K562 (cell line): Measurements from ENCODE around the gene MSI1. TPM values are rescaled to one million over a fixed set of nuclear protein-coding genes. Genes with fewer than 3 reads are reported as not detected.

Experiments used
- ATAC-seq: fragments of 200-7000 bp; cut with Tn5 transposase; 3 replicates; pipeline ENCODE4 v1.9.1; 2020; ENCODE audit warnings: moderate library complexity
- BruUV-seq: library from RNA; stranded (reverse); fragments of 400-500 nt; replicated peaks from 2 replicates; lab custom pipeline; 2021; lab: Mats Ljungman, UMichigan
- CTCF ChIA-PET: fragments of 300-600 bp; formaldehyde crosslinking; extraction: SDS; loops from one replicate; lab custom pipeline; 2021; ENCODE audit warnings: low intra/inter-chr PET ratio; lab: Yijun Ruan, JAX
- POLR2A ChIA-PET: fragments of 300-600, 350-650 bp; sonication (Branson Sonifier 250); formaldehyde crosslinking; extraction: SDS; loops from one replicate; lab custom pipeline; 2021; ENCODE audit warnings: antibody characterized with exemption, inconsistent platforms; lab: Yijun Ruan, JAX
- DNase-seq, 4 experiments: peaks; one replicate each; pipeline versions ENCODE4 v3.0.0 to v3.0.0-alpha.2; 2011 to 2018; ENCODE audit warnings: low spot score in 3 of 4, mixed read lengths in 3 of 4; ENCODE audit errors: extremely low read depth in 1 of 4
- FAIRE-seq: peaks from 2 replicates; lab custom pipeline; 2011; peaks lifted over from hg19 to GRCh38; lab: Jason Lieb, UNC
- H2AFZ ChIP-seq: 2 replicates; pipeline ENCODE4 v1.6.0; 2011; ENCODE audit warnings: low read depth, low read length, control low read depth, inconsistent platforms
- H3K27ac ChIP-seq: fragments of 200-600 bp; 3 replicates; pipeline ENCODE4 v1.8.0; 2011; ENCODE audit warnings: low read depth, mild to moderate bottlenecking, control low read depth, inconsistent platforms, low read length, moderate library complexity, mixed read lengths; ENCODE audit errors: extremely low read depth
- H3K27me3 ChIP-seq, 2 experiments: fragments of 300-600 bp in 1 of 2; 2 replicates in 1 of 2; 3 replicates in 1 of 2; pipeline versions ENCODE4 v1.6.0 to v1.8.0; 2011; ENCODE audit warnings: inconsistent platforms in 2 of 2, low read length in 2 of 2, mild to moderate bottlenecking in 1 of 2, mixed read lengths in 1 of 2, moderate library complexity in 1 of 2; ENCODE audit not compliant: control insufficient read depth in 2 of 2, insufficient read depth in 2 of 2
- H3K36me3 ChIP-seq: fragments of 300-600 bp; 3 replicates; pipeline ENCODE4 v1.8.0; 2011; ENCODE audit warnings: mild to moderate bottlenecking, low read length, inconsistent platforms; ENCODE audit not compliant: control insufficient read depth, insufficient read depth
- H3K4me1 ChIP-seq, 2 experiments: fragments of 200-600 bp in 1 of 2; replicated peaks in 1 of 2; 2 replicates in 1 of 2; 3 replicates in 1 of 2; pipeline versions ENCODE4 v1.5.1 to v1.8.0; 2011; ENCODE audit warnings: inconsistent platforms in 2 of 2, low read length in 2 of 2, mild to moderate bottlenecking in 1 of 2, mixed read lengths in 1 of 2, moderate library complexity in 1 of 2; ENCODE audit not compliant: control insufficient read depth in 2 of 2, insufficient read depth in 2 of 2
- H3K4me2 ChIP-seq: 2 replicates; pipeline ENCODE4 v1.6.1; 2011; ENCODE audit warnings: low read length, control low read depth, inconsistent platforms, mixed read lengths; ENCODE audit not compliant: insufficient read depth
- H3K4me3 ChIP-seq: fragments of 200-600 bp; sonication (generic), shearing (Covaris generic); 2 replicates; pipeline ENCODE4 v1.5.1; 2016; ENCODE audit warnings: control low read depth, inconsistent platforms
- H3K79me2 ChIP-seq: fragments of 200-600 bp; 3 replicates; pipeline ENCODE4 v1.8.0; 2011; ENCODE audit warnings: low read length, inconsistent platforms; ENCODE audit not compliant: control insufficient read depth, insufficient read depth
- H3K9ac ChIP-seq, 2 experiments: 2 replicates each; pipeline versions ENCODE4 v1.6.0 to v1.6.1; 2011; ENCODE audit warnings: low read depth in 2 of 2, low read length in 2 of 2, control low read depth in 1 of 2, inconsistent platforms in 1 of 2, mild to moderate bottlenecking in 1 of 2, mixed read lengths in 1 of 2; ENCODE audit not compliant: insufficient read depth in 1 of 2
- H3K9me1 ChIP-seq: one replicate; pipeline ENCODE4 v1.6.0; 2011; ENCODE audit warnings: inconsistent platforms, mild to moderate bottlenecking, low read length, moderate library complexity; ENCODE audit not compliant: control insufficient read depth, insufficient read depth
- H3K9me3 ChIP-seq: replicated peaks from 2 replicates; pipeline ENCODE4 v1.5.1; 2011; ENCODE audit warnings: low read depth, low read length, inconsistent platforms; ENCODE audit not compliant: control insufficient read depth, insufficient read depth
- H4K20me1 ChIP-seq: replicated peaks from 2 replicates; pipeline ENCODE4 v1.6.1; 2011; ENCODE audit warnings: low read length, inconsistent platforms, mixed read lengths; ENCODE audit not compliant: control insufficient read depth, insufficient read depth
- EWSR1 ChIP-seq: fragments of 450-650 bp; IDR thresholded peaks from 2 replicates; pipeline ENCODE4 v1.6.1; 2018; ENCODE audit warnings: borderline replicate concordance, mild to moderate bottlenecking, low read depth, moderate library complexity; ENCODE audit not compliant: partially characterized antibody
- HNRNPH1 ChIP-seq: fragments of 200-400 bp; formaldehyde crosslinking; optimal IDR thresholded peaks from 2 replicates; pipeline ENCODE3; 2017; ENCODE audit warnings: low read depth, mild to moderate bottlenecking, low read length, moderate library complexity
- MLLT1 ChIP-seq, 2 experiments: fragments of 450-650 bp; IDR thresholded peaks; 2 replicates each; pipeline ENCODE4 v1.6.1; 2016
- ZBTB17 ChIP-seq: fragments of 450-650 bp; formaldehyde crosslinking; IDR thresholded peaks from 2 replicates; pipeline ENCODE4 v1.4.0; 2020; ENCODE audit warnings: mild to moderate bottlenecking
- WGBS: fragments of 100-300 bp; shearing (Covaris generic); methylation state at CpG from one replicate; pipeline ENCODE4 v1.1.6; 2016; ENCODE audit warnings: low coverage, mixed read lengths; ENCODE audit not compliant: insufficient coverage; ENCODE audit errors: missing lambda C conversion rate; 5-methylcytosine and 5-hydroxymethylcytosine counted together
- in situ Hi-C: fragments of 300-500 bp; cut with MboI; formaldehyde crosslinking; loops from 4 replicates; pipeline ENCODE4 v1.15.0; 2018; ENCODE audit warnings: inconsistent platforms, mixed read lengths
- intact Hi-C: fragments of 100-400 bp; cut with micrococcal nuclease; formaldehyde crosslinking; loops from 2 replicates; pipeline ENCODE4 v1.14.2; 2022
- polyA plus RNA-seq, 8 experiments: library from polyadenylated mRNA; depleted of rRNA in 4 of 8; stranded (reverse) in 5 of 8; unstranded in 3 of 8; fragments of >200 nt; fragmentation: Nextera tagmentation in 2 of 8; fragmentation: Illumina TruSeq in 1 of 8; extraction: Ambion mirVana in 2 of 8; extraction: Trizol in 1 of 8; gene quantifications; 2 replicates each; pipeline versions ENCODE4 v1.2.1 to v1.2.3, GENCODE V29; 2011 to 2014; ENCODE audit warnings: inconsistent platforms in 1 of 8, missing spikeins in 1 of 8
- total RNA-seq, 7 experiments: library from RNA; depleted of rRNA in 6 of 7; stranded (reverse); fragments of >200 nt in 6 of 7; fragmentation: Illumina TruSeq in 2 of 7; extraction: Trizol in 2 of 7; gene quantifications; 2 replicates each; pipeline versions ENCODE4 v1.2.1 to v1.2.3, GENCODE V29; 2011 to 2021; ENCODE audit warnings: low replicate concordance in 1 of 7

MSI1 gene
- total and polyA plus RNA-seq, 9 of the 15 experiments (the other 6 are each of a cell fraction or from before 2014, with no cell fraction given) = 0.16 TPM; not detected in 8

- intact Hi-C loops = no loop called here
- BruUV-seq = no TSS peak
- CTCF ChIA-PET = no interaction called here
- no peak overlapping the region for H3K27ac ChIP-seq
- H3K4me2 ChIP-seq = no peak overlapping the region
- no peaks in the 10 kb centered on the region for H4K20me1 ChIP-seq
- no peaks in the 10 kb centered on the region for H3K79me2 ChIP-seq
- ATAC-seq = no peak
- no peak overlapping the region for H2AFZ ChIP-seq
- no peak overlapping the region for H3K9ac ChIP-seq
- no peak overlapping the region for H3K4me3 ChIP-seq
- TF ChIP-seq HNRNPH1 (no peak), ZBTB17 (CRISPR knock-in tag) (peak; percentile 62; the same call in 1 of the 2 replicates), MLLT1 (IDR thresholded peaks at IDR 0.05) (peak in 1 of 2 experiments; percentile 77; a peak in 2 of 4 replicates), EWSR1 (no peak)
- TF ChIP-seq, all 486 proteins: peak for 2
- POLR2A ChIA-PET = no interaction called here
- DNase-seq (no peak), FAIRE-seq (no peak)
- Histone ChIP-seq H3K36me3 (no peaks in the 10 kb centered on the region), H3K27me3 (peaks cover 19 to 22% of the 10 kb centered on the region in 2 experiments; a peak in 4 of 5 replicates), H3K9me1 (no peaks in the 10 kb centered on the region), H3K9me3 (no peaks in the 10 kb centered on the region), H3K4me1 (peaks cover 18 to 22% of the 10 kb centered on the region in 2 experiments)
- 21% methylated on average over 4 of the region's 4 CpGs for WGBS
- in situ Hi-C loops = no loop called here
Measured at GRCh38 chr12:120377611-120378010, 8.6 kb upstream of the MSI1 start.
